Measurements from ENCODE around the gene PLD1. TPM values are rescaled to one million over a fixed set of nuclear protein-coding genes. Genes with fewer than 3 reads are reported as not detected.

PLD1 gene
- total RNA-seq, 1 donor from 2014 or later = 0.21 TPM

DNA sequence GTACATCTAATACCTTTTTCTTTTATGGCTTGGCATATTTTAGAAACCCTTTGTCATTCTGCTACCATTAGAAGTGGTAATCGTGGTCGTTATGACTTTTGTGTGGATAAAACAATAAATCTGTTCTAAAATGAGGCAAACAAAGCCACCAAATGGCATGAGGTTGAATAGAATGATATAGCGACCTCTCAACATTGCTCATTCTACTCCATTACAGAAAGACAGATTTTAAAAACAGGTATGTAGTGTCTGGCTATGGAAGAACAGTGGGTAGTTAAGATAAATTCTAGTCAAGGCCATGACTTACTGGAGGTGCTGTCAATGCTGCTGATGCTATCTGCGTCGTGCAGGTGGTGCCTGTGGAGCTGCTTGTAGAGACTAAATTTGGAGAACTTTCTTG lies 123.2 kb downstream of the PLD1 start:
- Histone ChIP-seq H3K27me3 (no peaks in the 10 kb centered on the region), H3K9me3 (ENCODE audit: low read depth) (no peaks in the 10 kb centered on the region), H3K27ac (no peak overlapping the region), H4K20me1 (ENCODE audit: low read depth) (no peaks in the 10 kb centered on the region), H3K36me3 (no peaks in the 10 kb centered on the region), H2AFZ (replicated peaks) (no peak overlapping the region), H3K4me2 (no peak overlapping the region), H3K9ac (no peak overlapping the region), H3K79me2 (ENCODE audit: low read depth) (no peaks in the 10 kb centered on the region), H3K4me1 (no peaks in the 10 kb centered on the region), H3K4me3 (no peak overlapping the region), H3F3A (ENCODE audit: low read depth) (no peaks in the 10 kb centered on the region)
- DNase-seq (ENCODE audit: low spot score) = no peak
- no peaks in the 10 kb centered on the region for H3K36me3 Mint-ChIP-seq
- no peak overlapping the region for H3K4me3 Mint-ChIP-seq
- H3K9me3 Mint-ChIP-seq = peaks cover 6% of the 10 kb centered on the region
- no peak overlapping the region for H3K27ac Mint-ChIP-seq
- no peaks in the 10 kb centered on the region for H3K27me3 Mint-ChIP-seq (ENCODE audit: insufficient read depth, low read depth)
- H3K4me1 Mint-ChIP-seq = no peaks in the 10 kb centered on the region
- no peak for TF ChIP-seq EZH2phosphoT487 (IDR thresholded peaks at IDR 0.05)
- TF ChIP-seq, protein P1, sequence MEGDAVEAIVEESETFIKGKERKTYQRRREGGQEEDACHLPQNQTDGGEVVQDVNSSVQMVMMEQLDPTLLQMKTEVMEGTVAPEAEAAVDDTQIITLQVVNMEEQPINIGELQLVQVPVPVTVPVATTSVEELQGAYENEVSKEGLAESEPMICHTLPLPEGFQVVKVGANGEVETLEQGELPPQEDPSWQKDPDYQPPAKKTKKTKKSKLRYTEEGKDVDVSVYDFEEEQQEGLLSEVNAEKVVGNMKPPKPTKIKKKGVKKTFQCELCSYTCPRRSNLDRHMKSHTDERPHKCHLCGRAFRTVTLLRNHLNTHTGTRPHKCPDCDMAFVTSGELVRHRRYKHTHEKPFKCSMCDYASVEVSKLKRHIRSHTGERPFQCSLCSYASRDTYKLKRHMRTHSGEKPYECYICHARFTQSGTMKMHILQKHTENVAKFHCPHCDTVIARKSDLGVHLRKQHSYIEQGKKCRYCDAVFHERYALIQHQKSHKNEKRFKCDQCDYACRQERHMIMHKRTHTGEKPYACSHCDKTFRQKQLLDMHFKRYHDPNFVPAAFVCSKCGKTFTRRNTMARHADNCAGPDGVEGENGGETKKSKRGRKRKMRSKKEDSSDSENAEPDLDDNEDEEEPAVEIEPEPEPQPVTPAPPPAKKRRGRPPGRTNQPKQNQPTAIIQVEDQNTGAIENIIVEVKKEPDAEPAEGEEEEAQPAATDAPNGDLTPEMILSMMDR (IDR thresholded peaks at IDR 0.05) = no peak
- TF ChIP-seq EZH2 (IDR thresholded peaks at IDR 0.05) = no peak

DNA sequence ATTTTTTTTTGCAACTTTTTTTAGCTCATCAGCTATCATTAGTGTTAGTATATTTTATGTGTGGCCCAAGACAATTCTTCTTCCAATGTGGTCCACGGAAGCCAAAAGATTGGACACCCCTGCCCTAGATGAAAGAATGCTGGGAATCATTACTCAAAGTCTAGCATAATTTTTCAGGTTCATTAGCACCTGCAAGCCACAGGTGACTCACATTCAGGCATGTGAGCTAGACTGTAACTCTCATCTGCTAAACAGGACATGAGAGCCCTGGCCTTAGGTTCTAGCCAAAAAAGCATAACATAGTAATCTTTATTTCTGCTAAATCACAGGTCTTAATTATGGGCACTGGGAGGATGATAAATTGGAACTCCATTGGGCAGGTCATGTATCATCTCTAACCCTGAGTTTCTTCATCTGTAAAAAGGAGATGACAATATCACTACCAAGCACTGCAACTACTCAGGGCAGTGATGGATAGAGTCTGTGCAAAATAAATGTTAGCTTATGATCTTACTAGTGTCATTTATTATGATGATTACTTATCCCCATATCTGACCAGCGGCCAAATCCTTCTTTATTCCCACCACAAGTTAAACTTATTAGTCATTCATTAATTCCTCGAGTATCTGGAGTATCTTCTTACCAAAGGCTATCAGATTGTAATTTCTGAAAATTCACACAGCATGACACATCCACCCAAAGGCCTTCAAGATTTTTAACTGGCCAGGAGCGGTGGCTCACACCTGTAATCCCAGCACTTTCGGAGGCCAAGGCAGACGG lies 125.0 kb downstream of the PLD1 start:
- Histone ChIP-seq H4K20me1 (ENCODE audit: low read depth) (no peaks in the 10 kb centered on the region), H3K27ac (no peak overlapping the region), H3K27me3 (no peaks in the 10 kb centered on the region), H3F3A (ENCODE audit: low read depth) (no peaks in the 10 kb centered on the region), H3K4me3 (no peak overlapping the region), H3K36me3 (no peaks in the 10 kb centered on the region), H3K9ac (no peak overlapping the region), H2AFZ (replicated peaks) (no peak overlapping the region), H3K4me1 (no peaks in the 10 kb centered on the region), H3K9me3 (ENCODE audit: low read depth) (no peaks in the 10 kb centered on the region), H3K79me2 (ENCODE audit: low read depth) (no peaks in the 10 kb centered on the region), H3K4me2 (no peak overlapping the region)
- TF ChIP-seq EZH2phosphoT487 (IDR thresholded peaks at IDR 0.05) (no peak), EZH2 (IDR thresholded peaks at IDR 0.05) (no peak)
- TF ChIP-seq, protein P1 (IDR thresholded peaks at IDR 0.05) = no peak
- no peak for DNase-seq (ENCODE audit: low spot score)
- no peaks in the 10 kb centered on the region for H3K27me3 Mint-ChIP-seq (ENCODE audit: insufficient read depth, low read depth)
- H3K36me3 Mint-ChIP-seq = no peaks in the 10 kb centered on the region
- H3K4me3 Mint-ChIP-seq = no peak overlapping the region
- no peak overlapping the region for H3K27ac Mint-ChIP-seq
- H3K9me3 Mint-ChIP-seq = peaks cover 6% of the 10 kb centered on the region
- H3K4me1 Mint-ChIP-seq = no peaks in the 10 kb centered on the region

DNA sequence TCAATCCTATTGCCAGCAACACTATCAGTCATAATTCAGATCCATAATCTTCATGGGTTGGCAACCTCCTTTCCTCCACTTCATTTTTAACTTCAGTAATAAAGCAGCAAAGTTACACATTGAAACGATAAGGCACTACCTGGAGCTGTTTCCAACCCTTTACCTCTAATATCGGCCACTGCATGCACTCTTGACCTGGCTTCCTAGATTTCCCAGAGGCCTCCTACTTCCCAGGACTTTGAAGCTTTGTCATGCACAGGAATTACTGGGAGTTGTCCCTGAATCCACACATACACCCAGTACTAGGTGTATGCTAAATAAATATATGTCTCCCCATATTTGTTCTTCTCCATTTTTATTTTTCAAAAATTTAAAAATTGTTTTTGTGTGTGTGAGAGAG lies 126.1 kb downstream of the PLD1 start:
- Histone ChIP-seq H4K20me1 (ENCODE audit: low read depth) (no peaks in the 10 kb centered on the region), H3K9me3 (ENCODE audit: low read depth) (no peaks in the 10 kb centered on the region), H3K27me3 (no peaks in the 10 kb centered on the region), H2AFZ (replicated peaks) (no peak overlapping the region), H3K79me2 (ENCODE audit: low read depth) (no peaks in the 10 kb centered on the region), H3K36me3 (no peaks in the 10 kb centered on the region), H3F3A (ENCODE audit: low read depth) (no peaks in the 10 kb centered on the region), H3K9ac (no peak overlapping the region), H3K4me1 (no peaks in the 10 kb centered on the region), H3K4me3 (no peak overlapping the region), H3K4me2 (no peak overlapping the region), H3K27ac (no peak overlapping the region)
- Mint-ChIP-seq H3K4me1 (no peaks in the 10 kb centered on the region), H3K27ac (no peak overlapping the region), H3K9me3 (peaks cover 6% of the 10 kb centered on the region), H3K27me3 (ENCODE audit: insufficient read depth, low read depth) (no peaks in the 10 kb centered on the region), H3K4me3 (no peak overlapping the region), H3K36me3 (no peaks in the 10 kb centered on the region)
- DNase-seq (ENCODE audit: low spot score) = no peak
- TF ChIP-seq, protein P1 (IDR thresholded peaks at IDR 0.05) = no peak
- TF ChIP-seq EZH2phosphoT487 (IDR thresholded peaks at IDR 0.05) (no peak), EZH2 (IDR thresholded peaks at IDR 0.05) (no peak)
